ENCODE data around the gene CMC4. TPM values are rescaled to one million over a fixed set of nuclear protein-coding genes. Genes with fewer than 3 reads are reported as not detected.
A peak's percentile ranks its signal among the peaks of the same experiment; 100 is the strongest.

The CMC4 gene
- total RNA-seq, 1 donor, result 13.8 TPM

- DNase-seq (ENCODE audit: low read depth), result peak; percentile 95
- peak within 1 kb of the TSS; percentile 75 for H3K4me3 ChIP-seq (ENCODE audit: low read depth, low read length)
- no peak for TF ChIP-seq CTCF (IDR thresholded peaks at IDR 0.05; ENCODE audit: insufficient read depth, low read depth, low read length)
Measured at GRCh38 chrX:155026727-155027508, 44.0 kb downstream of the CMC4 start, which contains the start of gene FUNDC2. Gene FUNDC2 (plus strand): TSS chrX:155026844. CDS start chrX:155026939, 95 bp downstream.

GRCh38 chrX:155026420-155026726, 44.6 kb downstream of the CMC4 start:
- no peak for DNase-seq (ENCODE audit: low read depth)
- TF ChIP-seq CTCF (IDR thresholded peaks at IDR 0.05; ENCODE audit: insufficient read depth, low read depth, low read length), result no peak
- H3K4me3 ChIP-seq (ENCODE audit: low read depth, low read length), result peak overlapping the region; percentile 75

- no peak for TF ChIP-seq CTCF (IDR thresholded peaks at IDR 0.05; ENCODE audit: insufficient read depth, low read depth, low read length)
Measured at GRCh38 chrX:155023907-155024833, 46.8 kb downstream of the CMC4 start.

GRCh38 chrX:155022585-155022984, 48.4 kb downstream of the CMC4 start, which contains the start of gene F8:
Gene F8 (minus strand): TSS chrX:155022723. CDS start chrX:155022552, 171 bp downstream.
- no peak for TF ChIP-seq CTCF (IDR thresholded peaks at IDR 0.05; ENCODE audit: insufficient read depth, low read depth, low read length)
- no peak for DNase-seq (ENCODE audit: low read depth)
- no peak within 1 kb of the TSS for H3K4me3 ChIP-seq (ENCODE audit: low read depth, low read length)

More at GRCh38 chrX:155023907-155024833, 46.8 kb downstream of the CMC4 start:
- H3K4me3 ChIP-seq (ENCODE audit: low read depth, low read length), result no peak overlapping the region
- no peak for DNase-seq (ENCODE audit: low read depth)

- no peak for DNase-seq (ENCODE audit: low read depth)
- TF ChIP-seq CTCF (IDR thresholded peaks at IDR 0.05; ENCODE audit: insufficient read depth, low read depth, low read length), result no peak
- no peak overlapping the region for H3K4me3 ChIP-seq (ENCODE audit: low read depth, low read length)
Measured at GRCh38 chrX:155020591-155020990, 50.3 kb downstream of the CMC4 start.

Other genes with a start within 250 kb of the CMC4 start
- gene SMIM9, start 236.5 kb downstream of the CMC4 start, total RNA-seq, result not detected in 2 replicates
- 2.2 and 4.5 TPM in 2 replicates for gene F8A1, start 184.8 kb downstream of the CMC4 start, total RNA-seq
- 2.2 and 2.3 TPM in 2 replicates for gene F8, start 48.4 kb downstream of the CMC4 start, total RNA-seq
- gene FUNDC2, start 44.3 kb downstream of the CMC4 start, total RNA-seq, result 27.7 and 31.5 TPM in 2 replicates
- gene MTCP1, start within 50 bp of the CMC4 start, total RNA-seq, result 2.2 and 13.5 TPM in 2 replicates
- 8.4 and 11.2 TPM in 2 replicates for gene BRCC3, start 372 bp upstream of the CMC4 start, total RNA-seq
- gene VBP1, start 145.3 kb upstream of the CMC4 start, total RNA-seq, result 60.2 and 78.6 TPM in 2 replicates
- under 0.01 and 0.43 TPM in 2 replicates for gene RAB39B, start 193.4 kb upstream of the CMC4 start, total RNA-seq